HG03565 (cell line): Measurements from ENCODE around the gene SLC25A11.

Experiments
- ATAC-seq: cut with Tn5 transposase; IDR thresholded peaks from one replicate; pipeline ENCODE4 v1.9.1; 2021; ENCODE audit warnings: mild to moderate bottlenecking, moderate library complexity; ENCODE audit not compliant: unreplicated experiment

Gene SLC25A11

GRCh38 chr17:4939796-4940554, at the start of gene SLC25A11, which contains the start of gene RNF167:
Gene SLC25A11, minus strand, starts transcription at chr17:4940046. Its CDS starts 136 bp downstream, at chr17:4939910.
Gene RNF167, plus strand, starts transcription at chr17:4940268. Its CDS starts 642 bp downstream, at chr17:4940910.
- ATAC-seq, result peak; percentile 75

GRCh38 chr17:4987767-4988567, 48.1 kb upstream of the SLC25A11 start:
- no peak for ATAC-seq

- ATAC-seq, result peak; percentile 49
These were observed 47.3 kb upstream of the SLC25A11 start, which contains the start of gene CAMTA2 for GRCh38 chr17:4986951-4987766. Gene CAMTA2, minus strand, starts transcription at chr17:4987675. Its CDS starts 1,453 bp downstream, at chr17:4986222.

GRCh38 chr17:4986403-4986802, 46.6 kb upstream of the SLC25A11 start:
- no peak for ATAC-seq

GRCh38 chr17:4982305-4982704, 42.5 kb upstream of the SLC25A11 start:
- ATAC-seq, result no peak

GRCh38 chr17:4980644-4981216, 40.9 kb upstream of the SLC25A11 start:
- ATAC-seq, result no peak

- no peak for ATAC-seq
These were observed 38.9 kb upstream of the SLC25A11 start for GRCh38 chr17:4978726-4979125.

GRCh38 chr17:4974115-4974670, 34.3 kb upstream of the SLC25A11 start:
- no peak for ATAC-seq

- ATAC-seq, result no peak
These were observed 33.6 kb upstream of the SLC25A11 start for GRCh38 chr17:4973256-4974114.

- no peak for ATAC-seq
These were observed 32.9 kb upstream of the SLC25A11 start for GRCh38 chr17:4972752-4973151.

GRCh38 chr17:4972322-4972721, 32.5 kb upstream of the SLC25A11 start:
- ATAC-seq, result no peak

GRCh38 chr17:4971826-4972225, 32.0 kb upstream of the SLC25A11 start:
- no peak for ATAC-seq

GRCh38 chr17:4970273-4970672, 30.4 kb upstream of the SLC25A11 start:
- no peak for ATAC-seq

- no peak for ATAC-seq
These were observed 29.8 kb upstream of the SLC25A11 start for GRCh38 chr17:4969551-4970173.

GRCh38 chr17:4969047-4969550, 29.3 kb upstream of the SLC25A11 start:
- ATAC-seq, result no peak

- no peak for ATAC-seq
These were observed 28.7 kb upstream of the SLC25A11 start for GRCh38 chr17:4968486-4969046.

- ATAC-seq, result peak; percentile 45
These were observed 28.0 kb upstream of the SLC25A11 start, which contains the start of gene SPAG7 for GRCh38 chr17:4967539-4968485. Gene SPAG7, minus strand, starts transcription at chr17:4967817. Its CDS starts 13 bp downstream, at chr17:4967804.
